HG03139 (cell line): ENCODE data around the gene NCOA4.
"Not testable (repeated sequence)": the region's sequence is repeated elsewhere in the genome, so short reads cannot be mapped to it uniquely, and the experiment has no call there.

Source experiments
- ATAC-seq: cut with Tn5 transposase; IDR thresholded peaks from one replicate; pipeline ENCODE4 v1.9.1; 2021; ENCODE audit not compliant: unreplicated experiment

Gene NCOA4

DNA sequence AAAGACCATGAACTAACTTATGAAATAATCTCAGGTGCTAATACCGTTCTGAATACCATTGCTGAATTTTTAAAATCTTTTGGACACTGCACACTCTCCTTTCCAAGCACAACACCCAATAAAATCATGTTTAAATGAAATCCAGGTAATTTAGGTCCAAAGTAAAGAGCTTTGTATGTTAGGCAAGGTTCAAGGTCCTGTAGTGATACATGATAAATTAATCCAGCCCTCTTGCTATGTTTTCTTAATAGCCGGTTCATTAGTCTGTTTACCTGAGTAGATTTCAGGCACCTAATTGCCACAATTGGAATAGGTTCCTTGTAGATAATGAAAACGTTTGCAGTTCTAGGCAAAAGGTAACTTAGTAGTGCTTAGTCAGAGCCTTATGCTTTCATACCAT lies 44.8 kb downstream of the NCOA4 start:
- ATAC-seq: not testable (repeated sequence)

GRCh38 chr10:45984473-45984872 lies 46.0 kb downstream of the NCOA4 start:
- ATAC-seq: not testable (repeated sequence)

GRCh38 chr10:45983538-45984186 lies 46.8 kb downstream of the NCOA4 start:
- peak; percentile 48 for ATAC-seq

DNA sequence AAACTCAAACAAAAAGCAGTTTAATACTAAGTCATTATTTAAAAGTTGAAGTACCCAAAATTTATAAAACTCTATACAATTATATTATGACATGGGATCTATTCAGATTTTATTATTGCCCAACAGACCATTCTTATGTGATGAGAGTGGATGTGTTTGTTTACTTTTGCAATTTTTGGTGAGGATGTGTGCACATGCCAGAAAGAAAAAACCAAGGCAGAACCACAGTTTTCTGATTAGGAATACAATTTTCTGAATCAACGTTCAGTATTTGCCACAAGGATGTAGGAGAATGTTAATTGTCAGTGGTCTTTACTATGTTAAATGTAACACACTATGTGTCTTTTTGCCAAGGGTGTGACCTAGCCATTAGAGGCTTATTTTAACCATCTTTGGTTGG lies 49.1 kb downstream of the NCOA4 start:
- not testable (repeated sequence) for ATAC-seq

GRCh38 chr10:45978554-45978953 lies 51.9 kb downstream of the NCOA4 start:
- not testable (repeated sequence) for ATAC-seq

DNA sequence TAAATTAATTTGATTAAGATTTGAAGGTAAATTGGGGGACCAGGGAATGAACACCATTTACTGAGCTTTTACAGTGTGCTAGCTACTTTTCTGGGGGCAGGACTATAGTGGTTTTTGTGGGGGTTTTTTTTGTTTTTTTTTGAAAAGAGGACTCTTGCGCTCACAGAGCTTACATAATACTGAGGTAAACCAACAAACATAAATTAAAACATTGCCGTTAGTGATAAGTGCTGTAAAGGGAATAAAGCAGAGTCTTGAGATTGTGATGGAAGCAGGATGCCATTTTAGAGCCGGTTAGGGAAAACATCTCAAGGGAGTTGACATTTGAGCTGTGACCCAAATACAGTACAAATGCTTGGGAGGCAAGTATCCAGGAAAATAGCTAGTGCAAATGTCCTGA lies 56.4 kb downstream of the NCOA4 start:
- not testable (repeated sequence) for ATAC-seq

DNA sequence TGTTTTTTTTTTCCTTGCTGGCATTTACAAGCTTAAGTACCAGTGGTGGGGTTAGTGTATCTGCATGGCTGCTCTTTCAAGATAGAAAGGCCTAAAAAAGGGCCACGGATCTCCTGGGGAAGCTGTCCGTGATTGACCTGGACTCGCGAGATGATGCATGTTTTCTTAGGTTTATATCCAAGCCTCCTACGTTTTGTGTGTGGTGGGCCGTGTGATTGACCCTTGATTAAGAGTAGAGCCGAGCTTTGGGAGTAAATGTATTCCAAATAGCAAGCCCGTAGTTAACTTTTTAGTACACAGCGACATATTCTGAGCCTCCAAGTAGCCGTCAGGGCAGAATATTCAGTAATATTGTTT lies 57.6 kb downstream of the NCOA4 start:
- peak; percentile 4 for ATAC-seq

GRCh38 chr10:45972106-45972812 lies 58.2 kb downstream of the NCOA4 start, which contains the start of gene TIMM23:
Gene TIMM23, plus strand, starts transcription at chr10:45972489. Its CDS starts 136 bp downstream, at chr10:45972625.
- peak; percentile 56 for ATAC-seq

DNA sequence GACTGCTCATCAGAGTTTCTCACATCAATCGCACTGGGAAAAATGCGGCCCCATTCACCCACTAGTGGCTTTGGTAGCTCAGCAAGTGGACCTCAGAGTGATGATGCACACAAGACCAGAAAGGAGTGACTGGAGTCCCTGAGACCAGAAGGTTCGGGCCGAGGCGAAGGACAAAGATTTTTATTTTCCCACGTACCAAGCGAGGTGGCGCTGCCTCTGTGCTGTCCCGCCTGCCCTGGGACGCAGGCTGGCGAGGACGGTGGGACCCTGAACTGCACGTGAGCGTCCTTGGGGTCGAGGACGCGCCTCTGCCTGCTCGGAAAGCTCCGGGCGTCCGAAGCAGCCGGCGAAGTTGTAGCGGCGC lies 58.7 kb downstream of the NCOA4 start:
- ATAC-seq: peak; percentile 40

- not testable (repeated sequence) for ATAC-seq
Observed at GRCh38 chr10:45971019-45971418, 59.4 kb downstream of the NCOA4 start.

GRCh38 chr10:45962686-45963452 lies 67.6 kb downstream of the NCOA4 start:
- ATAC-seq: not testable (repeated sequence)

GRCh38 chr10:45957928-45958327 lies 72.5 kb downstream of the NCOA4 start:
- ATAC-seq: not testable (repeated sequence)

DNA sequence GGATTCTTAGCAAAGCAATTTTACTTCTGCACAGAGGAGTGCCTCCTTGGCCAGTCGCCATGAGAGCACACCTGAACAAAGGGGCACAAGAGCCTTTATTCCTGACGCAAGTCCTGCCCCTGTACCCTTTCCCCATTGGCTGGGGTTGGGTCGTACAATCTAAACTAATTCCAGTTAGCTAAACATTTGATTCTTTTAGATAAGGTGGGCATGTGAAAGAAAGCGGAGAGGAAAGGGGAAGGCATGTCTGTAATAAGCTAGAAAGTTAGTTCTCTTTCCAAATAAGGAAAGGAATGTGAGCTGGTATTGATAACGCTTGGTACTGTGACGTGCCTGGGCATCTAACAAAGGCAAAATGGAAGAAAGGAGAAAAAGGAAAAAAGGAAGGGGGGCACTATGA lies 73.8 kb downstream of the NCOA4 start:
- ATAC-seq: not testable (repeated sequence)
